Measurements from ENCODE around the gene IPMK.

The IPMK gene

DNA sequence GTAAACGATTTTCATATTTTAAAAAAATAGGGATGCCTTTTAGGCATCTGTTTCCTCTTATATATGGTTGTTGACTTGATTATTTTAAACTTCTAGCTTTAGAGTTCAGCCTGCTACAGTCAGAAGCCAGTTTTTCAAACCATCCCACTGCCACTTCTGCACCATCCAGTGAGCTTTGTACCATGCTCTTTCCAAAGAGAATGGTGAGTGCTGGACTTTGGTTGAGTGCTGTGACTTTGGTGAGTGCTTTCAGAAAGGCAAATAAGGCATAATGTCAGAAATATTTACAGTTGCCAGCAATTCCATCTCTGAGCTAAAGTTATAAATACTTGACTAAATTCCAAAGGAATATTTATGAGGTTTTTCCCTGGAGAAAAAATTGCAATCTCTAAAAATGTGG, 117.4 kb downstream of the IPMK start:
- no peak overlapping the region for H3K9ac ChIP-seq (ENCODE audit: low read length)
- H3K4me3 ChIP-seq (ENCODE audit: low read length) = no peak overlapping the region
- no peaks in the 10 kb centered on the region for H3K4me1 ChIP-seq (ENCODE audit: control insufficient read depth, insufficient read depth, low read length)
- no peaks in the 10 kb centered on the region for H3K9me3 ChIP-seq (ENCODE audit: control insufficient read depth, low read length)
- H3K27me3 ChIP-seq (replicated peaks; ENCODE audit: control insufficient read depth, insufficient read depth, low read length) = peaks cover 51% of the 10 kb centered on the region
- no peaks in the 10 kb centered on the region for H3K36me3 ChIP-seq (ENCODE audit: control insufficient read depth, insufficient read depth, low read length, severe bottlenecking)
- DNase-seq (ENCODE audit: low read depth) = no peak

GRCh38 chr10:58143944-58144343, 123.8 kb downstream of the IPMK start:
- Histone ChIP-seq H3K27me3 (replicated peaks; ENCODE audit: control insufficient read depth, insufficient read depth, low read length) (peaks cover 23% of the 10 kb centered on the region), H3K4me1 (ENCODE audit: control insufficient read depth, insufficient read depth, low read length) (no peaks in the 10 kb centered on the region), H3K9me3 (ENCODE audit: control insufficient read depth, low read length) (peaks cover 9% of the 10 kb centered on the region), H3K9ac (ENCODE audit: low read length) (no peak overlapping the region), H3K4me3 (ENCODE audit: low read length) (no peak overlapping the region), H3K36me3 (ENCODE audit: control insufficient read depth, insufficient read depth, low read length, severe bottlenecking) (no peaks in the 10 kb centered on the region)
- no peak for DNase-seq (ENCODE audit: low read depth)
